PC-3 (cell line): ENCODE measurements around the gene MIB2.

Source experiments
- CTCF ChIP-seq: fragments of 300-600 bp; sonication (generic); conservative IDR thresholded peaks from 2 replicates; pipeline ENCODE4 v1.5.1; 2017; ENCODE audit warnings: antibody characterized with exemption, low read depth, mild to moderate bottlenecking, low read length
- EZH2 ChIP-seq: fragments of 300-600 bp; sonication (generic); IDR thresholded peaks from one replicate; pipeline ENCODE4 v1.6.1; 2017; ENCODE audit warnings: antibody characterized with exemption, mild to moderate bottlenecking, low read length; ENCODE audit not compliant: unreplicated experiment

GRCh38 chr1:1591452-1591851 lies 23.8 kb upstream of the MIB2 start:
- TF ChIP-seq CTCF (no peak), EZH2 (no peak)
